Endothelial cell of umbilical vein (primary cell): ENCODE measurements around the gene MRPS23. TPM values are rescaled to one million over a fixed set of nuclear protein-coding genes. Genes with fewer than 3 reads are reported as not detected.

Source experiments
- BruUV-seq: library from RNA; stranded (reverse); fragments of 400-500 nt; replicated peaks from 2 replicates; lab custom pipeline; 2021; lab: Mats Ljungman, UMichigan
- CTCF ChIA-PET: fragments of 300-600, 350-600 bp; sonication (Branson Sonifier 250); formaldehyde crosslinking; loops from one replicate; lab custom pipeline; 2021; ENCODE audit warnings: antibody characterized with exemption, inconsistent platforms; lab: Charles Lee
- POLR2A ChIA-PET: fragments of 300-600, 350-600 bp; sonication (Branson Sonifier 250); formaldehyde crosslinking; loops from one replicate; lab custom pipeline; 2021; ENCODE audit warnings: antibody characterized with exemption, inconsistent platforms; lab: Charles Lee
- DNase-seq: peaks from one replicate; pipeline ENCODE4 v3.0.0-alpha.2; 2011; ENCODE audit warnings: low read depth, low spot score
- FAIRE-seq: peaks from 2 replicates; lab custom pipeline; 2011; peaks lifted over from hg19 to GRCh38; lab: Jason Lieb, UNC
- H2AFZ ChIP-seq: 2 replicates; pipeline ENCODE4 v1.6.0; 2012; ENCODE audit warnings: low read depth, low read length, control low read depth, inconsistent platforms
- H3K27ac ChIP-seq: 2 replicates; pipeline ENCODE4 v1.5.1; 2011; ENCODE audit warnings: low read depth, mild to moderate bottlenecking, control low read depth, low read length, moderate library complexity; ENCODE audit not compliant: insufficient read depth
- H3K27me3 ChIP-seq, 2 experiments: 2 replicates each; pipeline versions ENCODE4 v1.6.0 to v1.6.1; 2011; ENCODE audit warnings: low read length in 2 of 2, mixed read lengths in 1 of 2; ENCODE audit not compliant: control insufficient read depth in 2 of 2, insufficient read depth in 2 of 2
- H3K36me3 ChIP-seq, 2 experiments: 2 replicates in 1 of 2; 3 replicates in 1 of 2; pipeline ENCODE4 v1.5.1; 2011; ENCODE audit warnings: low read length in 2 of 2, mild to moderate bottlenecking in 1 of 2, moderate library complexity in 1 of 2; ENCODE audit not compliant: control insufficient read depth in 2 of 2, insufficient read depth in 2 of 2; ENCODE audit errors: extremely low read depth in 1 of 2
- H3K4me1 ChIP-seq: 3 replicates; pipeline ENCODE4 v1.5.1; 2011; ENCODE audit warnings: mild to moderate bottlenecking, low read length; ENCODE audit not compliant: control insufficient read depth, insufficient read depth; ENCODE audit errors: extremely low read depth
- H3K4me2 ChIP-seq: 2 replicates; pipeline ENCODE4 v1.6.1; 2011; ENCODE audit warnings: low read length, control low read depth, mixed read lengths; ENCODE audit not compliant: insufficient read depth
- H3K4me3 ChIP-seq, 3 experiments: fragments of 200-600 bp in 1 of 3; sonication (generic), shearing (Covaris generic) in 1 of 3; replicated peaks in 1 of 3; 2 replicates each; pipeline ENCODE4 v1.5.1; 2011 to 2016; ENCODE audit warnings: control low read depth in 3 of 3, low read length in 3 of 3, mild to moderate bottlenecking in 2 of 3, inconsistent platforms in 1 of 3, low read depth in 1 of 3, moderate library complexity in 1 of 3; ENCODE audit not compliant: insufficient read depth in 1 of 3
- H3K79me2 ChIP-seq: 2 replicates; pipeline ENCODE4 v1.6.0; 2012; ENCODE audit warnings: low read length, inconsistent platforms; ENCODE audit not compliant: control insufficient read depth, insufficient read depth
- H3K9ac ChIP-seq: replicated peaks from 2 replicates; pipeline ENCODE3; 2011; ENCODE audit warnings: low read length, control low read depth; ENCODE audit not compliant: insufficient read depth; ENCODE audit errors: extremely low read depth
- H3K9me1 ChIP-seq: replicated peaks from 3 replicates; pipeline ENCODE4 v1.6.0; 2011; ENCODE audit warnings: mild to moderate bottlenecking, low read length; ENCODE audit not compliant: control insufficient read depth, insufficient read depth; ENCODE audit errors: extremely low read depth
- H3K9me3 ChIP-seq: replicated peaks from 2 replicates; pipeline ENCODE4 v1.5.1; 2012; ENCODE audit warnings: low read length, inconsistent platforms; ENCODE audit not compliant: control insufficient read depth, insufficient read depth
- H4K20me1 ChIP-seq: replicated peaks from 2 replicates; pipeline ENCODE3; 2011; ENCODE audit warnings: mild to moderate bottlenecking, low read length; ENCODE audit not compliant: control insufficient read depth, insufficient read depth; ENCODE audit errors: extremely low read depth
- EZH2 ChIP-seq: IDR thresholded peaks from 2 replicates; pipeline ENCODE4 v1.6.1; 2012; ENCODE audit warnings: borderline replicate concordance, low read depth, mild to moderate bottlenecking, moderate library complexity, low read length, inconsistent platforms; ENCODE audit not compliant: severe bottlenecking
- FOS ChIP-seq: IDR thresholded peaks from 2 replicates; pipeline ENCODE4 v1.6.1; 2011; ENCODE audit warnings: mild to moderate bottlenecking, low read length, moderate library complexity, borderline replicate concordance; ENCODE audit not compliant: insufficient read depth
- POLR2A ChIP-seq: IDR thresholded peaks from 2 replicates; pipeline ENCODE4 v1.6.1; 2012; ENCODE audit warnings: low read depth, mild to moderate bottlenecking, control low read depth, low read length
- dilution Hi-C: fragments of 300-500 bp; cut with MboI; formaldehyde crosslinking; loops from one replicate; pipeline ENCODE4 v1.15.0; 2019; ENCODE audit warnings: low sequenced_read_pairs; ENCODE audit not compliant: extremely low pct_ligation_motif_present
- intact Hi-C: fragments of 100-400 bp; cut with micrococcal nuclease; formaldehyde crosslinking; loops from one replicate; pipeline ENCODE4 v1.10.0; 2022
- polyA plus RNA-seq, 4 experiments: library from polyadenylated mRNA; depleted of rRNA in 3 of 4; stranded (reverse) in 3 of 4; unstranded in 1 of 4; fragments of >200 nt; gene quantifications; 2 replicates each; pipeline versions ENCODE4 v1.2.1 to v1.2.3, GENCODE V29; 2011 to 2012; ENCODE audit warnings: missing spikeins in 1 of 4
- total RNA-seq: library from RNA; stranded (reverse); gene quantifications from 2 replicates; pipeline ENCODE4 v1.2.3, GENCODE V29; 2021
- TF ChIP-seq, protein P1 (sequence below): IDR thresholded peaks from 2 replicates; pipeline ENCODE4 v1.6.1; 2011; ENCODE audit not compliant: insufficient read depth, insufficient read length
- TF ChIP-seq, protein P2 (sequence below), 2 donors: IDR thresholded peaks; 1 replicate in 1 of 2; 2 replicates in 1 of 2; pipeline ENCODE4 v1.5.1; 2011; ENCODE audit warnings: low read length in 2 of 2, mild to moderate bottlenecking in 2 of 2, moderate library complexity in 2 of 2, control low read depth in 1 of 2, inconsistent platforms in 1 of 2, low read depth in 1 of 2; ENCODE audit not compliant: insufficient read depth in 1 of 2; ENCODE audit errors: extremely low read depth in 1 of 2

MRPS23 gene
- total and polyA plus RNA-seq, 2 donors (not counting 3 experiments of a cell fraction or from before 2014, with no cell fraction given) = 39.9 to 46.2 TPM

DNA sequence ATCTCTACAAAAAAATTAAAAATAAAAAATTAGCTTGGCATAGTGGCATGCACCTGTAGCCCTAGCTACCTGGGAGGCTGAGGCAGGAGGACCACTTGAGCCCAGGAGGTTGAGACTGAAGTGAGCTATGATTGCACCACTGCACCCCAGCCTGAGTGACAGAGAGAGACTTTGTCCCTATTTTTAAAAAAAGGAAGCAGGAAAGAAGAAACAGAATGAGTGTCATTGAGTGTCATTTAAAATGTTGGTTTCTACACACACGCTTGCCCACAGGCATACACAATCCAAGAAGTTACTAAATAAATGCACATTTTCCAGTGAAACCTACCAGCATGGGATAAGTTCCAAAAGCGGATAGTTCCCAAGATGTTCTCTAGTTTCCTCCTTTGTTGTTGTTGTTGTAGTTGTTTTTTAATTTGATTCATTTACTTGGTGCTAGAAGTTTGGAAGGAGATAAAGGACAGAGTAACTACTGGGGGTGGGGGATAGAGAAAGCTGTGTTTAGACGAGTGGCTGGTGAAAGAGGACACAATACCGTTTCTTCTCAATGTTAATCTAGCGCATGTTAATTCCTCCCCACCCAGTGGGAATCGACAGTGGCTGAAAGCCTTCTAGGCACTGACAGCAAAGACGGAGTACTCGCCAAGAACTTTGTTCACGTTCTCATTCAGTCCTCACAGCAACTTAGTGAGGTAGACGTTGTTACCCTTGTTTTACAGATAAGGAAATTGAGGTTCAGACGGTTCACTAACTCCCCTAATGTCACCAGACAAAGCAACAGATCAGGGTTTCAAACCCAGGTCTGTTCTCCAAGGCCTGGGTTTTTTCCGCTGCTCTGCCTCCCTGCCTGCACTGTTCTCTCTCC is 17.3 kb downstream of the MRPS23 start:
- no TSS peak for BruUV-seq
- Histone ChIP-seq H3K79me2 (no peaks in the 10 kb centered on the region), H3K4me3 (no peak overlapping the region), H3K36me3 (peaks cover 0 to 2% of the 10 kb centered on the region in 2 experiments), H3K4me2 (peak overlapping the region; percentile 84), H3K9me3 (no peaks in the 10 kb centered on the region), H3K27me3 (no peaks in the 10 kb centered on the region), H3K27ac (no peak overlapping the region), H4K20me1 (no peaks in the 10 kb centered on the region), H3K9me1 (no peaks in the 10 kb centered on the region), H3K4me1 (no peaks in the 10 kb centered on the region), H2AFZ (peak overlapping the region; percentile 81), H3K9ac (no peak overlapping the region)
- FAIRE-seq (no peak), DNase-seq (no peak)
- CTCF ChIA-PET = interaction anchor here (0.6 to 3.8 kb wide), 61 partner anchors 10 to 833 kb away, joined by 3 to 63 read pairs (median 4); partner anchors contain the start of genes MKS1, MRPS23 and SRSF1
- TF ChIP-seq FOS = no peak
- TF ChIP-seq, protein P1, sequence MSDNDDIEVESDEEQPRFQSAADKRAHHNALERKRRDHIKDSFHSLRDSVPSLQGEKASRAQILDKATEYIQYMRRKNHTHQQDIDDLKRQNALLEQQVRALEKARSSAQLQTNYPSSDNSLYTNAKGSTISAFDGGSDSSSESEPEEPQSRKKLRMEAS = no peak
- no peak for TF ChIP-seq EZH2
- no peak for TF ChIP-seq POLR2A
- TF ChIP-seq, protein P2, sequence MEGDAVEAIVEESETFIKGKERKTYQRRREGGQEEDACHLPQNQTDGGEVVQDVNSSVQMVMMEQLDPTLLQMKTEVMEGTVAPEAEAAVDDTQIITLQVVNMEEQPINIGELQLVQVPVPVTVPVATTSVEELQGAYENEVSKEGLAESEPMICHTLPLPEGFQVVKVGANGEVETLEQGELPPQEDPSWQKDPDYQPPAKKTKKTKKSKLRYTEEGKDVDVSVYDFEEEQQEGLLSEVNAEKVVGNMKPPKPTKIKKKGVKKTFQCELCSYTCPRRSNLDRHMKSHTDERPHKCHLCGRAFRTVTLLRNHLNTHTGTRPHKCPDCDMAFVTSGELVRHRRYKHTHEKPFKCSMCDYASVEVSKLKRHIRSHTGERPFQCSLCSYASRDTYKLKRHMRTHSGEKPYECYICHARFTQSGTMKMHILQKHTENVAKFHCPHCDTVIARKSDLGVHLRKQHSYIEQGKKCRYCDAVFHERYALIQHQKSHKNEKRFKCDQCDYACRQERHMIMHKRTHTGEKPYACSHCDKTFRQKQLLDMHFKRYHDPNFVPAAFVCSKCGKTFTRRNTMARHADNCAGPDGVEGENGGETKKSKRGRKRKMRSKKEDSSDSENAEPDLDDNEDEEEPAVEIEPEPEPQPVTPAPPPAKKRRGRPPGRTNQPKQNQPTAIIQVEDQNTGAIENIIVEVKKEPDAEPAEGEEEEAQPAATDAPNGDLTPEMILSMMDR (IDR thresholded peaks at IDR 0.05; ENCODE audit: extremely low read depth in 1 of 2, insufficient read depth in 1 of 2, low read depth in 1 of 2, low read length in 2 of 2) = no peak
- POLR2A ChIA-PET = no interaction called here
- intact Hi-C loops (loop anchor here (1.0 to 5.0 kb wide), 7 partner anchors 85 to 711 kb away; no protein-coding TSS in a partner anchor), dilution Hi-C loops (no loop called here)
